Thyroid gland (tissue), 4 donors: ENCODE results near the gene SH3RF3. TPM values are rescaled to one million over a fixed set of nuclear protein-coding genes. Genes with fewer than 3 reads are reported as not detected.

Experiments used
- DNase-seq, 2 donors: peaks; one replicate each; pipeline ENCODE4 v3.0.0-alpha.2; 2019
- H3K27ac ChIP-seq, 3 donors: fragments of 200-600 bp; sonication (generic); 1 replicate in 2 of 3; 2 replicates in 1 of 3; pipeline ENCODE4 v1.5.1; 2016 to 2019; ENCODE audit warnings: mild to moderate bottlenecking in 1 of 3, moderate library complexity in 1 of 3
- H3K27me3 ChIP-seq: fragments of 200-600 bp; sonication (generic); one replicate; pipeline ENCODE4 v1.5.1; 2019
- H3K36me3 ChIP-seq, 2 donors: fragments of 200-600 bp; sonication (generic); one replicate each; pipeline ENCODE4 v1.5.1; 2016 to 2019
- H3K4me1 ChIP-seq, 2 donors: fragments of 200-600 bp; sonication (generic); one replicate each; pipeline ENCODE4 v1.5.1; 2017 to 2019
- H3K4me3 ChIP-seq, 3 donors: fragments of 200-600 bp; sonication (generic); replicated peaks in 1 of 3; 1 replicate in 2 of 3; 2 replicates in 1 of 3; pipeline ENCODE4 v1.5.1; 2016; ENCODE audit warnings: mild to moderate bottlenecking in 1 of 3
- H3K9me3 ChIP-seq: fragments of 200-600 bp; sonication (generic); one replicate; pipeline ENCODE4 v1.5.1; 2017
- POLR2A ChIP-seq, 2 donors: fragments of 450-650 bp; IDR thresholded peaks; one replicate each; pipeline ENCODE4 v1.6.1; 2017; ENCODE audit warnings: antibody characterized with exemption in 2 of 2, mild to moderate bottlenecking in 2 of 2, moderate library complexity in 1 of 2
- WGBS, 2 donors: methylation state at CpG; one replicate each; pipeline ENCODE4 v1.1.5; 2017; 5-methylcytosine and 5-hydroxymethylcytosine counted together
- intact Hi-C: fragments of 100-400 bp; cut with DNase I; formaldehyde crosslinking; loops from one replicate; pipeline ENCODE4 v1.15.1; 2023
- total RNA-seq, 4 donors: library from RNA; depleted of rRNA; stranded (reverse); fragments of >200 nt; gene quantifications; one replicate each; pipeline ENCODE4 v1.2.3, GENCODE V29; 2016
- TF ChIP-seq, protein P1 (sequence below), 6 experiments: fragments of 200-600 bp in 3 of 6; fragments of 450-650 bp in 3 of 6; sonication (generic) in 3 of 6; IDR thresholded peaks; one replicate each; pipeline ENCODE4 v1.5.1; 2016 to 2019; ENCODE audit warnings: antibody characterized with exemption in 6 of 6, mild to moderate bottlenecking in 2 of 6, inconsistent platforms in 1 of 6, moderate library complexity in 1 of 6

SH3RF3 gene
- total RNA-seq, 4 donors from 2014 or later: 2.1 to 7.4 (median 2.8) TPM

DNA sequence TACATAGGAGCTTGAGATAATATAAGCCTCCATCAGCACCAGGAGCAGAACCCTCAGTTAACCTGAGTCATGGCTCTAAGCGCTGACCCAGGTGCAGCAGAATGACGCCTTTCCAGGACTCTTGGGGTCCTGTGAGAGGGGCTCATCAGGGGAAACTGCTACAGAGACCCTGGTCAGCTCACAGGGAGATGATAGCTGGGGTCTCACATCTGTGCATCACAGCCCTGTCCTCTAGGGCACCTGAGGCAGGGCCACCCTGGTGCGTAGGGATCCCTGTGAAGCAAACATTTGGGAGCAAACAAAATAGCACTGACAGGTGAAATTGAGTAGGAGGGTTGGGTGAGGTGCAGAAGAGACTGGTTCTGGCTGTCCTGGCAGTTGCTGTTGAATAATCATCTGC, 219.2 kb downstream of the SH3RF3 start:
- DNase-seq: no peak
- TF ChIP-seq POLR2A (IDR thresholded peaks at IDR 0.05): no peak
- TF ChIP-seq, protein P1, sequence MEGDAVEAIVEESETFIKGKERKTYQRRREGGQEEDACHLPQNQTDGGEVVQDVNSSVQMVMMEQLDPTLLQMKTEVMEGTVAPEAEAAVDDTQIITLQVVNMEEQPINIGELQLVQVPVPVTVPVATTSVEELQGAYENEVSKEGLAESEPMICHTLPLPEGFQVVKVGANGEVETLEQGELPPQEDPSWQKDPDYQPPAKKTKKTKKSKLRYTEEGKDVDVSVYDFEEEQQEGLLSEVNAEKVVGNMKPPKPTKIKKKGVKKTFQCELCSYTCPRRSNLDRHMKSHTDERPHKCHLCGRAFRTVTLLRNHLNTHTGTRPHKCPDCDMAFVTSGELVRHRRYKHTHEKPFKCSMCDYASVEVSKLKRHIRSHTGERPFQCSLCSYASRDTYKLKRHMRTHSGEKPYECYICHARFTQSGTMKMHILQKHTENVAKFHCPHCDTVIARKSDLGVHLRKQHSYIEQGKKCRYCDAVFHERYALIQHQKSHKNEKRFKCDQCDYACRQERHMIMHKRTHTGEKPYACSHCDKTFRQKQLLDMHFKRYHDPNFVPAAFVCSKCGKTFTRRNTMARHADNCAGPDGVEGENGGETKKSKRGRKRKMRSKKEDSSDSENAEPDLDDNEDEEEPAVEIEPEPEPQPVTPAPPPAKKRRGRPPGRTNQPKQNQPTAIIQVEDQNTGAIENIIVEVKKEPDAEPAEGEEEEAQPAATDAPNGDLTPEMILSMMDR (IDR thresholded peaks at IDR 0.05): no peak
- no peaks in the 10 kb centered on the region for H3K36me3 ChIP-seq
- H3K27ac ChIP-seq: no peak overlapping the region
- H3K4me1 ChIP-seq: peaks cover 34 to 57% of the 10 kb centered on the region in 2 donors
- WGBS, 2 donors: 83 to 95% methylated on average over 2 to 3 of the region's 3 CpGs
- H3K9me3 ChIP-seq: no peaks in the 10 kb centered on the region
- intact Hi-C loops: no loop called here
- H3K27me3 ChIP-seq: no peaks in the 10 kb centered on the region
- H3K4me3 ChIP-seq: no peak overlapping the region

DNA sequence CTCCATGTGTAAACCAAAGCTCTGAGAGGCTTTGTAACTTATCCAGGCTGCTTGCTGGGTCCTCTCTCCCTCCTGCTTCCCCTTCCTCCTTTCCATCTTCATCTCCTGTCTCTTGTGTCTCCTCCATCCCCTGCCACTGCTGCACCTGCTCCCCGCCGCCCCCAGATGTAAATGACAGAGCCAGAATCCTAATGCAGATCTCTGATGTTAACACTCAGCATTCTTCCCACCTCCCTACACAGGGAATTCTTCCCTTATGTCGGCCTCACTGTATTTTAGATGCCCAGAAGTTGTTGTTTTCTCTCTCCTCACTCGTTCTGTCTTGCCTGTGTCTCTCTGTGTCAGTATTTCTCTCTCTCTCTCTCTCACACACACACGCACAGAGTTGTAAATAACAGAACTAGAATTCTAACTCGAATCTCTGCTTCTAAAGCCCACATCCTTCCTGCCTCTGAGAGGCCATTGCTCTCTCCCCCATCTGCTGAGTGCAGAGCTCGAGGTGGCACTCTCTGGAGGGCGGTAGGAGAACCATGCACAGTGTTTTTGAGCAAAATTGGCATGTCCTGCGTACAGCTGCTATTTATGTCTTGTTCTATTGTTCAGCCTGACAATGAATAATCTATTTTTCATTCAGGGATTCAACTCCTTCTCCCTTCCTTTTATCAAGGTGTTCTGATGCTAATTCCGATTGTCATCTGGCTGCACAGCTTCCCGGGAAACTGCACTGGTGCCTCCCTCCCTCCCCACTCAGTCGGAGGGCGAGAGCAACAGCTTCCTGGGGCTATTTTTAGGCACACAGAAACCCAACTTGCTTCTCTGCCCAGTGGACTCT, 219.9 kb downstream of the SH3RF3 start:
- 75 to 77% methylated on average over 13 of the region's 13 CpGs for WGBS, 2 donors
- Histone ChIP-seq H3K36me3 (no peaks in the 10 kb centered on the region), H3K27ac (no peak overlapping the region), H3K4me1 (peaks cover 34 to 58% of the 10 kb centered on the region in 2 donors), H3K9me3 (no peaks in the 10 kb centered on the region), H3K4me3 (no peak overlapping the region), H3K27me3 (no peaks in the 10 kb centered on the region)
- no peak for DNase-seq
- TF ChIP-seq, protein P1 (IDR thresholded peaks at IDR 0.05): no peak
- TF ChIP-seq POLR2A (IDR thresholded peaks at IDR 0.05): no peak
- intact Hi-C loops: no loop called here

DNA sequence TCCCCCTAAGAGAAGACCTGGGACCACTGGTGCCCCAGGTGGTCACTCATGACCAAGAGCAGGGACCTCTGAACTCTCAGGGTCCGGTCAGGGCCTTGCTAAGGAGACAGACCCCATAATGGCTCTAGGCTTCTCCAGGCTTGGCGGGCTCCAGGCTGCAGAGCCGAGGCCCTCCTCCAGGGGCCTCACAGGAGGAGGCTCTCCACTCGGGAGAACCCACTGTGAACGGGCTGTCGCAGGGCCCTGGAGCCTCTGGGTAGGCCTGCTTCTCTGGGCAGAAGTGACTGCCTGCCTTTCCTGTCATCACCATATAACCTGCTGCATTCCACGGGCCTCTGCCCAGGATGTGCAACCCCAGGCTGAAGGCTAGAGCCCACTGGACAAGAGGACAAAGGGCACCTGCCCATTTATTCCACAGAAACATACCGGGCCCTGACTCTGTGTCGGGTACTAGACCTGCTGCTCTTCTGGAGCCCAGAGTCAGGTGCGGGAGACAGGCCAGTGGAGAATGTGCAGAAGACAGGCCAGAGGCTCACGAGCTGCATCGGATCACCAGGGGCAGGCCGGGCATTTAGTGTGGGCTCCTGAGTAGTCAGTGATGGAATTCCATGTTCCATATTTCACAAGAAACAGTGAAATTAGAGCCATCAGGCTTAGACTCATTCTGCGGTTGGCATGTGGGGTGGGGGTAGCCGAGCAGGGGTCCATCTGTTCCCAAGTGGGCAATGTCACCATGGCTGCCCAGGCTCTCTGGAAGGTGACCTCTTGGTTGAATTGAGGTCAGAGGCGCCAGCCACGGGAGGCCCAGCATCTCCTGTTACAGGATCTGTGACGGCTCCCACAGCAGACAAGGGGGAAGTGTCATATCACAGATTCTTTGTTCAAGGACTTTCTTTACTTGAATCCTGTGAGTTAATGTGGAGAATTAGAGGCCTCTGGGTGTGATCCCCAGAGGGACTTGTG, 220.8 kb downstream of the SH3RF3 start:
- 91 to 98% methylated on average over 14 to 18 of the region's 18 CpGs for WGBS, 2 donors
- Histone ChIP-seq H3K4me3 (no peak overlapping the region), H3K4me1 (peaks cover 34 to 57% of the 10 kb centered on the region in 2 donors), H3K27ac (peak overlapping the region in 1 of 3 donors; percentile 36), H3K36me3 (no peaks in the 10 kb centered on the region), H3K9me3 (no peaks in the 10 kb centered on the region), H3K27me3 (no peaks in the 10 kb centered on the region)
- intact Hi-C loops: no loop called here
- TF ChIP-seq POLR2A (IDR thresholded peaks at IDR 0.05): no peak
- TF ChIP-seq, protein P1 (IDR thresholded peaks at IDR 0.05): no peak
- no peak for DNase-seq

DNA sequence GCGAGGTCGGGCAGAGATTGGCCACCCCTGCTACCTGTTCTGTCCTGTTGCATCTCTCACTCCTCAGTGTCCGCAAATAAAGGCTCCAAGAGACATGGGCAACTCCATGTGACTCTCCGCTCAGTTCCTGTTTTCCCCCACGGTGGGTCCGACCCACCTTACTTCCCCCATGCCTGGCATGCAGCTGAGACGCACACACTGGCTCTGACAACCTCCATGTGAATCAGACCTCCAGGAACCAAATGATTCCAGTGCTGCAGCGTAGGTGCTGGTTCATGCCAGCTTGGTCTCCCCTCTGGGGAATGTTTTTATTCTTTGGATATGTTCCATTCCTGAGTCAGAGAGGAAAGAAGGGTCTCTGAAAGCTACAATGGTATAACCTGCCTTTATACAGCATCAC, 221.5 kb downstream of the SH3RF3 start:
- WGBS, 2 donors: 92 to 93% methylated on average over 8 of the region's 8 CpGs
- intact Hi-C loops: no loop called here
- H3K9me3 ChIP-seq: no peaks in the 10 kb centered on the region
- TF ChIP-seq, protein P1 (IDR thresholded peaks at IDR 0.05): no peak
- no peak for TF ChIP-seq POLR2A (IDR thresholded peaks at IDR 0.05)
- no peak overlapping the region for H3K4me3 ChIP-seq
- no peaks in the 10 kb centered on the region for H3K27me3 ChIP-seq
- peaks cover 35 to 50% of the 10 kb centered on the region in 2 donors for H3K4me1 ChIP-seq
- H3K27ac ChIP-seq: peak overlapping the region in 2 of 3 donors; percentile 14 to 36
- DNase-seq: no peak
- no peaks in the 10 kb centered on the region for H3K36me3 ChIP-seq
